K562 (cell line): Measurements from ENCODE around the gene DNAJC30. TPM values are rescaled to one million over a fixed set of nuclear protein-coding genes. Genes with fewer than 3 reads are reported as not detected.
A peak's percentile ranks its signal among the peaks of the same experiment; 100 is the strongest.

Experiments used
- ATAC-seq: fragments of 200-7000 bp; cut with Tn5 transposase; 3 replicates; pipeline ENCODE4 v1.9.1; 2020; ENCODE audit warnings: moderate library complexity
- BruUV-seq: library from RNA; stranded (reverse); fragments of 400-500 nt; replicated peaks from 2 replicates; lab custom pipeline; 2021; lab: Mats Ljungman, UMichigan
- CTCF ChIA-PET: fragments of 300-600 bp; formaldehyde crosslinking; extraction: SDS; loops from one replicate; lab custom pipeline; 2021; ENCODE audit warnings: low intra/inter-chr PET ratio; lab: Yijun Ruan, JAX
- POLR2A ChIA-PET: fragments of 300-600, 350-650 bp; sonication (Branson Sonifier 250); formaldehyde crosslinking; extraction: SDS; loops from one replicate; lab custom pipeline; 2021; ENCODE audit warnings: antibody characterized with exemption, inconsistent platforms; lab: Yijun Ruan, JAX
- DNase-seq, 4 experiments: peaks; one replicate each; pipeline versions ENCODE4 v3.0.0 to v3.0.0-alpha.2; 2011 to 2018; ENCODE audit warnings: low spot score in 3 of 4, mixed read lengths in 3 of 4; ENCODE audit errors: extremely low read depth in 1 of 4
- FAIRE-seq: peaks from 2 replicates; lab custom pipeline; 2011; peaks lifted over from hg19 to GRCh38; lab: Jason Lieb, UNC
- H2AFZ ChIP-seq: 2 replicates; pipeline ENCODE4 v1.6.0; 2011; ENCODE audit warnings: low read depth, low read length, control low read depth, inconsistent platforms
- H3K27ac ChIP-seq: fragments of 200-600 bp; 3 replicates; pipeline ENCODE4 v1.8.0; 2011; ENCODE audit warnings: low read depth, mild to moderate bottlenecking, control low read depth, inconsistent platforms, low read length, moderate library complexity, mixed read lengths; ENCODE audit errors: extremely low read depth
- H3K27me3 ChIP-seq, 2 experiments: fragments of 300-600 bp in 1 of 2; 2 replicates in 1 of 2; 3 replicates in 1 of 2; pipeline versions ENCODE4 v1.6.0 to v1.8.0; 2011; ENCODE audit warnings: inconsistent platforms in 2 of 2, low read length in 2 of 2, mild to moderate bottlenecking in 1 of 2, mixed read lengths in 1 of 2, moderate library complexity in 1 of 2; ENCODE audit not compliant: control insufficient read depth in 2 of 2, insufficient read depth in 2 of 2
- H3K36me3 ChIP-seq: fragments of 300-600 bp; 3 replicates; pipeline ENCODE4 v1.8.0; 2011; ENCODE audit warnings: mild to moderate bottlenecking, low read length, inconsistent platforms; ENCODE audit not compliant: control insufficient read depth, insufficient read depth
- H3K4me1 ChIP-seq, 2 experiments: fragments of 200-600 bp in 1 of 2; replicated peaks in 1 of 2; 2 replicates in 1 of 2; 3 replicates in 1 of 2; pipeline versions ENCODE4 v1.5.1 to v1.8.0; 2011; ENCODE audit warnings: inconsistent platforms in 2 of 2, low read length in 2 of 2, mild to moderate bottlenecking in 1 of 2, mixed read lengths in 1 of 2, moderate library complexity in 1 of 2; ENCODE audit not compliant: control insufficient read depth in 2 of 2, insufficient read depth in 2 of 2
- H3K4me2 ChIP-seq: 2 replicates; pipeline ENCODE4 v1.6.1; 2011; ENCODE audit warnings: low read length, control low read depth, inconsistent platforms, mixed read lengths; ENCODE audit not compliant: insufficient read depth
- H3K4me3 ChIP-seq: fragments of 200-600 bp; sonication (generic), shearing (Covaris generic); 2 replicates; pipeline ENCODE4 v1.5.1; 2016; ENCODE audit warnings: control low read depth, inconsistent platforms
- H3K79me2 ChIP-seq: fragments of 200-600 bp; 3 replicates; pipeline ENCODE4 v1.8.0; 2011; ENCODE audit warnings: low read length, inconsistent platforms; ENCODE audit not compliant: control insufficient read depth, insufficient read depth
- H3K9ac ChIP-seq, 2 experiments: 2 replicates each; pipeline versions ENCODE4 v1.6.0 to v1.6.1; 2011; ENCODE audit warnings: low read depth in 2 of 2, low read length in 2 of 2, control low read depth in 1 of 2, inconsistent platforms in 1 of 2, mild to moderate bottlenecking in 1 of 2, mixed read lengths in 1 of 2; ENCODE audit not compliant: insufficient read depth in 1 of 2
- H3K9me1 ChIP-seq: one replicate; pipeline ENCODE4 v1.6.0; 2011; ENCODE audit warnings: inconsistent platforms, mild to moderate bottlenecking, low read length, moderate library complexity; ENCODE audit not compliant: control insufficient read depth, insufficient read depth
- H3K9me3 ChIP-seq: replicated peaks from 2 replicates; pipeline ENCODE4 v1.5.1; 2011; ENCODE audit warnings: low read depth, low read length, inconsistent platforms; ENCODE audit not compliant: control insufficient read depth, insufficient read depth
- H4K20me1 ChIP-seq: replicated peaks from 2 replicates; pipeline ENCODE4 v1.6.1; 2011; ENCODE audit warnings: low read length, inconsistent platforms, mixed read lengths; ENCODE audit not compliant: control insufficient read depth, insufficient read depth
- ATF7 ChIP-seq: fragments of 450-650 bp; IDR thresholded peaks from 2 replicates; pipeline ENCODE4 v1.7.1; 2014; ENCODE audit warnings: mild to moderate bottlenecking, moderate library complexity
- BCOR ChIP-seq: fragments of 450-650 bp; IDR thresholded peaks from 2 replicates; pipeline ENCODE4 v1.6.1; 2016
- CBX3 ChIP-seq, 2 experiments: IDR thresholded peaks; 1 replicate in 1 of 2; 2 replicates in 1 of 2; pipeline ENCODE4 v1.6.1; 2012; ENCODE audit warnings: inconsistent platforms in 2 of 2, low read length in 2 of 2, borderline replicate concordance in 1 of 2, control low read depth in 1 of 2
- CEBPG ChIP-seq, 3 experiments: fragments of 200-800 bp in 1 of 3; sonication (Bioruptor generic) in 1 of 3; sonication (generic) in 1 of 3; formaldehyde crosslinking in 1 of 3; IDR thresholded peaks in 2 of 3; conservative IDR thresholded peaks in 1 of 3; 2 replicates each; pipeline versions ENCODE4 v1.6.1 to v1.8.0; 2016 to 2022; ENCODE audit warnings: missing compliant biosample characterization in 2 of 3, missing genetic modification characterization in 2 of 3, mild to moderate bottlenecking in 1 of 3, missing genetic modification reagents in 1 of 3
- CREBBP ChIP-seq: IDR thresholded peaks from one replicate; pipeline ENCODE4 v1.6.1; 2012; ENCODE audit warnings: low read depth, mild to moderate bottlenecking, control low read depth, inconsistent platforms, low read length
- ETV5 ChIP-seq: sonication (generic); formaldehyde crosslinking; IDR thresholded peaks from 2 replicates; pipeline ENCODE4 v1.4.0; 2020; ENCODE audit warnings: low read depth, mild to moderate bottlenecking, missing genetic modification reagents
- HDAC2 ChIP-seq: fragments of 450-650 bp; IDR thresholded peaks from 2 replicates; pipeline ENCODE4 v1.6.1; 2016; ENCODE audit warnings: mild to moderate bottlenecking
- HLTF ChIP-seq: fragments of 450-650 bp; IDR thresholded peaks from 2 replicates; pipeline ENCODE4 v1.6.1; 2016
- KDM1A ChIP-seq, 2 experiments: fragments of 450-650 bp; IDR thresholded peaks; 2 replicates each; pipeline ENCODE4 v1.6.1; 2016; ENCODE audit warnings: mild to moderate bottlenecking in 2 of 2
- LEF1 ChIP-seq: fragments of 450-650 bp; IDR thresholded peaks from 2 replicates; pipeline ENCODE4 v1.6.1; 2016; ENCODE audit warnings: mild to moderate bottlenecking
- MXD1 ChIP-seq: fragments of 250-450 bp; sonication (Bioruptor Pico); IDR thresholded peaks from 2 replicates; pipeline ENCODE4 v1.8.0; 2021; ENCODE audit warnings: borderline replicate concordance, mild to moderate bottlenecking, moderate library complexity; ENCODE audit not compliant: poor library complexity, severe bottlenecking
- RBM25 ChIP-seq: fragments of 200-400 bp; formaldehyde crosslinking; IDR thresholded peaks from 2 replicates; pipeline ENCODE4 v1.6.1; 2018; ENCODE audit warnings: low read length, low read depth, moderate library complexity; ENCODE audit not compliant: severe bottlenecking
- TRIM28 ChIP-seq: fragments of 450-650 bp; IDR thresholded peaks from 2 replicates; pipeline ENCODE4 v1.6.1; 2017
- ZNF184 ChIP-seq: sonication (generic); formaldehyde crosslinking; IDR thresholded peaks from 2 replicates; pipeline ENCODE4 v1.5.0; 2020; ENCODE audit warnings: missing genetic modification reagents
- ZNF511 ChIP-seq: sonication (generic); formaldehyde crosslinking; IDR thresholded peaks from 2 replicates; pipeline ENCODE4 v1.8.0; 2022; ENCODE audit warnings: mild to moderate bottlenecking, missing genetic modification reagents
- in situ Hi-C: fragments of 300-500 bp; cut with MboI; formaldehyde crosslinking; loops from 4 replicates; pipeline ENCODE4 v1.15.0; 2018; ENCODE audit warnings: inconsistent platforms, mixed read lengths
- intact Hi-C: fragments of 100-400 bp; cut with micrococcal nuclease; formaldehyde crosslinking; loops from 2 replicates; pipeline ENCODE4 v1.14.2; 2022
- polyA plus RNA-seq, 8 experiments: library from polyadenylated mRNA; depleted of rRNA in 4 of 8; stranded (reverse) in 5 of 8; unstranded in 3 of 8; fragments of >200 nt; fragmentation: Nextera tagmentation in 2 of 8; fragmentation: Illumina TruSeq in 1 of 8; extraction: Ambion mirVana in 2 of 8; extraction: Trizol in 1 of 8; gene quantifications; 2 replicates each; pipeline versions ENCODE4 v1.2.1 to v1.2.3, GENCODE V29; 2011 to 2014; ENCODE audit warnings: inconsistent platforms in 1 of 8, missing spikeins in 1 of 8
- total RNA-seq, 7 experiments: library from RNA; depleted of rRNA in 6 of 7; stranded (reverse); fragments of >200 nt in 6 of 7; fragmentation: Illumina TruSeq in 2 of 7; extraction: Trizol in 2 of 7; gene quantifications; 2 replicates each; pipeline versions ENCODE4 v1.2.1 to v1.2.3, GENCODE V29; 2011 to 2021; ENCODE audit warnings: low replicate concordance in 1 of 7
- TF ChIP-seq, protein P1 (sequence below): IDR thresholded peaks from 2 replicates; pipeline ENCODE4 v1.6.1; 2011; ENCODE audit not compliant: insufficient read length; ENCODE audit errors: extremely low read depth
- TF ChIP-seq, protein P2 (sequence below): fragments of 450-650 bp; formaldehyde crosslinking; IDR thresholded peaks from 2 replicates; pipeline ENCODE4 v1.4.0; 2020; ENCODE audit warnings: mild to moderate bottlenecking, mixed read lengths

Gene DNAJC30
- total and polyA plus RNA-seq, 9 of the 15 experiments (the other 6 are each of a cell fraction or from before 2014, with no cell fraction given) = 1.1 to 11.3 (median 4.6) TPM

GRCh38 chr7:73667344-73668102, 15.7 kb downstream of the DNAJC30 start, which contains the start of gene VPS37D (continued):
- TF ChIP-seq MXD1 (CRISPR knock-in tag) (no peak), ATF7 (peak; percentile 79)

DNA sequence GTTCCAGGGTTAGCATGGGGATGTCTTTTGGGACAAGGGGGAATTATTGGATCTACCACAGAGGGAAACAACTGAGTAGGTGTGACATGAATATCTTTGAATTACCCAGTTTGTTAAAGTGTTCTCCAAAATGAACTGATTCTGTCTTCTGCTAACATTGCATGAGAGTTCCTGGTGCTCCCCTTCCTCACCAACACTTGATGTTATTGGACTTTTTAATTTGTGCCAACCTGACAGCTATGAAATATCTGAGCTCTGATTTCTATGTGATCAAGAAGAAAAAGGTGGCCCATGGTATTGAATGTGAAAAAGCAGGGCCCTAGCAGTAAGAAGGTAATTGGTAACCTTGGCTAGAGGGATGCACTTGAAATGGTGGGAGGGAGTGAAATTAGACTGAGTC, 20.2 kb downstream of the DNAJC30 start:
- ATAC-seq (no peak), FAIRE-seq (no peak), DNase-seq (no peak)
- Histone ChIP-seq H3K4me3 (no peak overlapping the region), H3K27ac (no peak overlapping the region), H3K4me2 (no peak overlapping the region), H3K9me3 (peaks cover 7% of the 10 kb centered on the region), H4K20me1 (no peaks in the 10 kb centered on the region), H3K79me2 (no peaks in the 10 kb centered on the region), H3K27me3 (peaks cover 5 to 6% of the 10 kb centered on the region in 2 experiments; a peak in 3 of 5 replicates), H3K9me1 (no peaks in the 10 kb centered on the region), H3K4me1 (peaks cover 9 to 24% of the 10 kb centered on the region in 2 experiments; a peak in 4 of 5 replicates), H2AFZ (no peak overlapping the region), H3K36me3 (no peaks in the 10 kb centered on the region), H3K9ac (no peak overlapping the region)
- POLR2A ChIA-PET = interaction anchor here (0.6 kb wide), 1 partner anchor 38 kb away, joined by 3 read pairs; no protein-coding TSS in a partner anchor
- intact Hi-C loops (no loop called here), in situ Hi-C loops (no loop called here)
- peak; percentile 69 for TF ChIP-seq HDAC2
- TF ChIP-seq ZNF511 = no peak
- TF ChIP-seq CBX3 (IDR thresholded peaks at IDR 0.05; ENCODE audit: borderline replicate concordance in 1 of 2, low read length in 2 of 2) = peak in 1 of 2 experiments; percentile 80; a peak in 1 of 3 replicates
- peak; percentile 97 for TF ChIP-seq ZNF184 (CRISPR knock-in tag)
- TF ChIP-seq, protein P1, sequence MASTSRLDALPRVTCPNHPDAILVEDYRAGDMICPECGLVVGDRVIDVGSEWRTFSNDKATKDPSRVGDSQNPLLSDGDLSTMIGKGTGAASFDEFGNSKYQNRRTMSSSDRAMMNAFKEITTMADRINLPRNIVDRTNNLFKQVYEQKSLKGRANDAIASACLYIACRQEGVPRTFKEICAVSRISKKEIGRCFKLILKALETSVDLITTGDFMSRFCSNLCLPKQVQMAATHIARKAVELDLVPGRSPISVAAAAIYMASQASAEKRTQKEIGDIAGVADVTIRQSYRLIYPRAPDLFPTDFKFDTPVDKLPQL = no peak
- peak; percentile 91 for TF ChIP-seq RBM25
- peak; percentile 82 for TF ChIP-seq TRIM28
- TF ChIP-seq CREBBP = no peak
- no peak for TF ChIP-seq CEBPG (CRISPR knock-in tag; IDR thresholded peaks at IDR 0.05)
- TF ChIP-seq CEBPG (tag; conservative IDR thresholded peaks at IDR 0.05 in 1 of 2, IDR thresholded peaks at IDR 0.05 in 1 of 2) = no peak
- TF ChIP-seq ETV5 (CRISPR knock-in tag) = no peak
- TF ChIP-seq, protein P2, sequence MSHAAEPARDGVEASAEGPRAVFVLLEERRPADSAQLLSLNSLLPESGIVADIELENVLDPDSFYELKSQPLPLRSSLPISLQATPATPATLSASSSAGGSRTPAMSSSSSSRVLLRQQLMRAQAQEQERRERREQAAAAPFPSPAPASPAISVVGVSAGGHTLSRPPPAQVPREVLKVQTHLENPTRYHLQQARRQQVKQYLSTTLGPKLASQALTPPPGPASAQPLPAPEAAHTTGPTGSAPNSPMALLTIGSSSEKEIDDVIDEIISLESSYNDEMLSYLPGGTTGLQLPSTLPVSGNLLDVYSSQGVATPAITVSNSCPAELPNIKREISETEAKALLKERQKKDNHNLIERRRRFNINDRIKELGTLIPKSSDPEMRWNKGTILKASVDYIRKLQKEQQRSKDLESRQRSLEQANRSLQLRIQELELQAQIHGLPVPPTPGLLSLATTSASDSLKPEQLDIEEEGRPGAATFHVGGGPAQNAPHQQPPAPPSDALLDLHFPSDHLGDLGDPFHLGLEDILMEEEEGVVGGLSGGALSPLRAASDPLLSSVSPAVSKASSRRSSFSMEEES = no peak
- TF ChIP-seq KDM1A (IDR thresholded peaks at IDR 0.05) = peak; percentile 28 to 71; a peak in 3 of 4 replicates
- peak; percentile 92 for TF ChIP-seq BCOR
- no peak for TF ChIP-seq LEF1
- peak; percentile 59; the same call in 1 of the 2 replicates for TF ChIP-seq HLTF
- BruUV-seq = no TSS peak
- CTCF ChIA-PET = interaction anchor here (1.0 kb wide), 1 partner anchor 39 kb away, joined by 7 read pairs; no protein-coding TSS in a partner anchor
